SJSA1 (cell line): ENCODE data around the gene KLHL15. TPM values are rescaled to one million over a fixed set of nuclear protein-coding genes. Genes with fewer than 3 reads are reported as not detected.
A peak's percentile ranks its signal among the peaks of the same experiment; 100 is the strongest.

Experiments
- DNase-seq, 2 experiments: peaks; one replicate each; pipeline ENCODE4 v3.0.0-alpha.2; 2015 to 2020; ENCODE audit warnings: low spot score in 2 of 2, low read depth in 1 of 2
- H3K27ac ChIP-seq: fragments of 250-450 bp; sonication (Bioruptor Pico); 2 replicates; pipeline ENCODE4 v1.5.1; 2020; ENCODE audit warnings: mild to moderate bottlenecking, moderate library complexity
- H3K27me3 ChIP-seq: fragments of 250-450 bp; sonication (Bioruptor Pico); replicated peaks from 2 replicates; pipeline ENCODE4 v1.5.1; 2020; ENCODE audit warnings: mild to moderate bottlenecking, moderate library complexity
- H3K36me3 ChIP-seq: fragments of 250-450 bp; sonication (Bioruptor Pico); 2 replicates; pipeline ENCODE4 v1.5.1; 2020; ENCODE audit warnings: mild to moderate bottlenecking
- H3K4me1 ChIP-seq: fragments of 250-450 bp; sonication (Bioruptor Pico); replicated peaks from 2 replicates; pipeline ENCODE4 v1.6.1; 2021; ENCODE audit warnings: mild to moderate bottlenecking
- H3K4me3 ChIP-seq: fragments of 250-450 bp; sonication (Bioruptor Pico); 2 replicates; pipeline ENCODE4 v1.5.1; 2020; ENCODE audit warnings: mild to moderate bottlenecking
- H3K9me3 ChIP-seq: fragments of 250-450 bp; sonication (Bioruptor Pico); replicated peaks from 2 replicates; pipeline ENCODE4 v1.5.1; 2020; ENCODE audit warnings: mild to moderate bottlenecking
- total RNA-seq: library from RNA; depleted of rRNA; stranded (reverse); fragments of >200 nt; shearing (Covaris generic); gene quantifications from 2 replicates; pipeline ENCODE4 v1.2.3, GENCODE V29; 2014

KLHL15 gene
- total RNA-seq, 1 experiment from 2014 or later, result 12.8 TPM

DNA sequence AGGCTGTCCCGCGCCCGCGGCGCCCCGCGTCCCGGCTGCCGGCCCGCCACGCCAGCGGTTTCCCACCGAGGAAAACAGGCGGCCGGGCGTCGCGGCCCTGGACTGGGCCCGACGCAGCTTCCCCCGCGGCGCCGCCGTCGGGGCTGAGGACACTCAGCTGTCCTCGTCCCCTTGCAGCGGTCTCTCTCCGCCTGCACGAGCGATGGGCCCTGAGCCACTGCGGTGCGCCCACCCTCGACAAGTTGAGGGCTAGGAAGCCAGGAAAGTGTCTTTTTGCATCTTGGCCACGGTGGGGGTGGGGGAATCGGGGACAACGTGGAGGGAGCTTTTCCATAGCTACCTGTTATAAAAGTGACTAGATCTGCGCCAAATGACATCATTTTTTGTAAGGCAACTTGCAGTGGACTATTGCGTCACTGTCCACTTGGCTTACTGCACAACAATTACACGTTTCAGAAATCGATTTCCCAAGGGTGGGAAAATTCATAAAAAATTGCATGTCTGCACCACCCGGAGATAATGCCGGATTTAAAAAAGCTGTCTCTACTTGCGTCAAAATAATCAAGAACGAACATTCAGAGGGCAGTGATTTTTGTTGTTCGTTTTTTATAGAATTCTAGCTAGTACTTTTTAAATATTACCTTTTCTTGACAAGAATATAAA, 1.1 kb downstream of the KLHL15 start:
- Histone ChIP-seq H3K27me3 (no peaks in the 10 kb centered on the region), H3K36me3 (peaks cover 4% of the 10 kb centered on the region; the same call in 1 of the 2 replicates), H3K4me3 (peak overlapping the region; percentile 89), H3K27ac (peak overlapping the region; percentile 99), H3K9me3 (no peaks in the 10 kb centered on the region), H3K4me1 (peaks cover 5% of the 10 kb centered on the region)
- DNase-seq, result peak in 1 of 2 experiments; percentile 57

GRCh38 chrX:24024819-24025740, 1.9 kb downstream of the KLHL15 start:
- Histone ChIP-seq H3K9me3 (no peaks in the 10 kb centered on the region), H3K4me3 (peak overlapping the region; percentile 89), H3K4me1 (peaks cover 5% of the 10 kb centered on the region), H3K36me3 (peaks cover 4% of the 10 kb centered on the region; the same call in 1 of the 2 replicates), H3K27ac (peak overlapping the region; percentile 99), H3K27me3 (no peaks in the 10 kb centered on the region)
- peak; percentile 75 to 89 for DNase-seq

DNA sequence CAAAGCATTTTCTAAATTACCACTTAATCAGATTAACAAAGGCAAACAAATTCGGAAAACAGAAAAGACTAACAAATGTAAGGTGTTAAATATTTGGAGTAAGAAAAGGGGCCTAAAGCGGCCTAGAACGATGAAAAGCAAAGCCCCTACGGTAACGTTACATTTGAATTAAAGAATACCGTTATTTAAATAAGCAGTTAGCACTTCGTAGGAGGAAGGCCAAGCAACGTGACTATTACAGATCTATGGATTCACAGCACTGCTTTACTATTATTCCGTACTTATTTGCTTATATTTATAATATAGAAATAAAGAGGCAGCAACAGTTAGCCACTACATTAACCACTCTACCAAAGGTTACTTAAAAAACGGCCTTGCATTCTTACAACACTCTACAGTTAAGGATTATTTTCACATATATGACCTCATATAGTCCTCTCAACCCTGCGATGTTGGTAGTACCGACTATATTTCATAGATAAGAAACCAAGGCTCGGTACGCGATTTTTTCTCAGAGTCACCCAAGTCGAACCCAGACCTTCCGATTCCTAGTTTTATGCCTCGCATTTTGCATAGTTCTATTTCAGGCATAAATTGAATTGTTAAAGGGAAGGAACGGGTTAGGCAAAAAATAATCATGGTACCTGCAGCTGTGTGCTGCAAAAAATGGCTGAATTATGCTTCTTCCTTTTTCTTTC, 2.9 kb downstream of the KLHL15 start:
- peak in 1 of 2 experiments; percentile 13 for DNase-seq
- Histone ChIP-seq H3K27me3 (no peaks in the 10 kb centered on the region), H3K4me1 (peaks cover 5% of the 10 kb centered on the region), H3K9me3 (no peaks in the 10 kb centered on the region), H3K27ac (peak overlapping the region; percentile 65), H3K36me3 (peaks cover 4% of the 10 kb centered on the region; the same call in 1 of the 2 replicates), H3K4me3 (peak overlapping the region; percentile 89)

GRCh38 chrX:24023544-24023943, 3.4 kb downstream of the KLHL15 start:
- DNase-seq, result no peak
- Histone ChIP-seq H3K27me3 (no peaks in the 10 kb centered on the region), H3K27ac (peak overlapping the region; percentile 65), H3K36me3 (peaks cover 4% of the 10 kb centered on the region; the same call in 1 of the 2 replicates), H3K4me1 (peaks cover 5% of the 10 kb centered on the region), H3K4me3 (peak overlapping the region; percentile 89), H3K9me3 (no peaks in the 10 kb centered on the region)

DNA sequence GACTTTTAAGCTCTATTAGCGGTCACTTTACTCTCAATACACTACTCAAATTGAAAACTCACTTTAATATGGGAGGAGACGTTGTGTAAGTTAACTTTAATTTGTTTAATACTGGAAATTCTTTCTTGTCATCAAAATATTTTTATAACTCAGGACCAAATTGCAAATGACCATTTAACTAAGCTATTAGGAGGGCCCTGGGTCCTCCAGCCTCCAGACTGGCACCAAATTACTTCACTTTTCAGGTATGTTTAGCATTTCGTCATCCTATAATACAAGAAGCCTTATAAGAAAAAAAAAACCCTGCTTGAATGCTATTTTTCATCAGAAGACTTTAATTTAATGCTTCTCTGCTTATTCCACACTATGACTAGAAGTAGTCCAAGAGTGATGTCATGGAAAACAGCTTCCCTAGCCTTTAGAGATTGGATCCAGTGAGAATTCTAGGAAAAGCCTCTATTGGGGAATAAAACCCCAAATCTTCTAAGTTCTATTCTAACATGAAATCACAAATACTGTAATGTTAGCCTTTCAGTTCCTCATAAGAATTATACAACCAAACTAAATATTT, 6.6 kb downstream of the KLHL15 start:
- H3K27me3 ChIP-seq, result no peaks in the 10 kb centered on the region
- peaks cover 4% of the 10 kb centered on the region; the same call in 1 of the 2 replicates for H3K36me3 ChIP-seq
- H3K4me3 ChIP-seq, result no peak overlapping the region
- no peaks in the 10 kb centered on the region for H3K9me3 ChIP-seq
- H3K4me1 ChIP-seq, result no peaks in the 10 kb centered on the region
- no peak overlapping the region for H3K27ac ChIP-seq
- DNase-seq, result no peak

- Histone ChIP-seq H3K27ac (no peak overlapping the region), H3K4me1 (no peaks in the 10 kb centered on the region), H3K27me3 (no peaks in the 10 kb centered on the region), H3K9me3 (no peaks in the 10 kb centered on the region), H3K4me3 (no peak overlapping the region), H3K36me3 (no peaks in the 10 kb centered on the region)
- no peak for DNase-seq
These were observed 7.5 kb downstream of the KLHL15 start for GRCh38 chrX:24019448-24019847.

GRCh38 chrX:24018809-24019208, 8.2 kb downstream of the KLHL15 start:
- no peak overlapping the region for H3K27ac ChIP-seq
- H3K27me3 ChIP-seq, result no peaks in the 10 kb centered on the region
- no peak overlapping the region for H3K4me3 ChIP-seq
- H3K36me3 ChIP-seq, result no peaks in the 10 kb centered on the region
- no peak for DNase-seq
- no peaks in the 10 kb centered on the region for H3K9me3 ChIP-seq
- no peaks in the 10 kb centered on the region for H3K4me1 ChIP-seq

GRCh38 chrX:24017674-24018073, 9.3 kb downstream of the KLHL15 start:
- Histone ChIP-seq H3K4me1 (no peaks in the 10 kb centered on the region), H3K27me3 (no peaks in the 10 kb centered on the region), H3K4me3 (no peak overlapping the region), H3K27ac (no peak overlapping the region), H3K9me3 (no peaks in the 10 kb centered on the region), H3K36me3 (no peaks in the 10 kb centered on the region)
- no peak for DNase-seq

DNA sequence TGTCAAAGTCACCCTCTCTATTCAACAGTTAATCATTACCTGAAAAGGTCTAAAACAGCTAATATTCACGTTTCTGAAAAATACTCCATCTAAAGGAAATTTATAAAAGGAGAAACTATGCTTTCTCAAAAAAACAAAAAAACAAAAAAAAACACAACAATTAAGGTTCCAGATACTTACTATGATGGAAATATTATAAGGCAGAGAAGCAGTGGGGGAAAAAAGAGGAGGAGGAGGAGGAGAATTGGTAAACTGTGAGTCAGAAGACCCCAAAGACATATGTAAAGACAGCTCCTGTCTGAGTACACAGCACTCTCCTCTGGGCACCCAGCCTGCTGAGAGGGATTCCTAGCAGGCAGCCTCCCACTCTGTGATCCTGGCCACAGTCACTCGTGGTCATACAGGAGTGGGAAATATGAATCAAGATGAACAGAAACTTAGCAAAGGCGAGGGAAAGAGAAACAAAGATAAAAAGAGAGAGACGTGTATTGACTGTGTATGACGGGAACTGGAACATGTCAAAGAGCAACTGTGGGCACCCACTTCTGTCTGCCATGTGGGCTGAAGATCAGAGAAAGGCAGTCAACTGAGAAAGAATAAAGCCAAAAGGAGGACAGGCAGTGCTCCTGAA, 12.5 kb downstream of the KLHL15 start:
- H3K9me3 ChIP-seq, result no peaks in the 10 kb centered on the region
- no peak overlapping the region for H3K4me3 ChIP-seq
- no peaks in the 10 kb centered on the region for H3K27me3 ChIP-seq
- no peak overlapping the region for H3K27ac ChIP-seq
- H3K4me1 ChIP-seq, result no peaks in the 10 kb centered on the region
- no peaks in the 10 kb centered on the region for H3K36me3 ChIP-seq
- no peak for DNase-seq

DNA sequence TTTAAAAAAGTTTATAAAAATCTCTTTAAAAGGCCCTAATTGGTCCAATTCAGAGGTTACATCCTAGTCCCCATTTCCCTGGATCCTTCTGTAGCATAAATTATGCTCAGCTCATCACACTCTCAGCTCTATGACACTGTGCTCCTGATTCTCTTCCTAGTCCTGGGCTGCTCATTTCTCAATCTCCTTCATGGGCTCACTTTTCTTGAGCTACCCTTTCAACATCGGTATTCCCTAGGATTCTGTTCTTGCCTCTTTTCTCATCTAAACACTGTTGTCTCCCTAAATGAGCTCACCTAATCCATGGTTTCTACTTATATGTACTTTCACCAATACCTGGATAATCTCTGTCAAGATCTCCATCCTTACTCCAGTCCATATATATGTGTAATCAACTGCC, 14.7 kb downstream of the KLHL15 start:
- no peaks in the 10 kb centered on the region for H3K9me3 ChIP-seq
- H3K4me1 ChIP-seq, result no peaks in the 10 kb centered on the region
- DNase-seq, result no peak
- H3K4me3 ChIP-seq, result no peak overlapping the region
- no peak overlapping the region for H3K27ac ChIP-seq
- H3K27me3 ChIP-seq, result no peaks in the 10 kb centered on the region
- no peaks in the 10 kb centered on the region for H3K36me3 ChIP-seq

- H3K27me3 ChIP-seq, result no peaks in the 10 kb centered on the region
- no peak overlapping the region for H3K27ac ChIP-seq
- H3K36me3 ChIP-seq, result no peaks in the 10 kb centered on the region; the same call in 1 of the 2 replicates
- DNase-seq, result no peak
- no peak overlapping the region for H3K4me3 ChIP-seq
- no peaks in the 10 kb centered on the region for H3K9me3 ChIP-seq
- H3K4me1 ChIP-seq, result no peaks in the 10 kb centered on the region
These were observed 21.1 kb downstream of the KLHL15 start for GRCh38 chrX:24005867-24006266.

- no peak overlapping the region for H3K27ac ChIP-seq
- no peaks in the 10 kb centered on the region; the same call in 1 of the 2 replicates for H3K36me3 ChIP-seq
- no peak for DNase-seq
- no peaks in the 10 kb centered on the region for H3K9me3 ChIP-seq
- no peaks in the 10 kb centered on the region for H3K4me1 ChIP-seq
- no peak overlapping the region for H3K4me3 ChIP-seq
- H3K27me3 ChIP-seq, result no peaks in the 10 kb centered on the region
These were observed 22.0 kb downstream of the KLHL15 start for GRCh38 chrX:24005028-24005427.

GRCh38 chrX:24002792-24003191, 24.2 kb downstream of the KLHL15 start:
- H3K9me3 ChIP-seq, result no peaks in the 10 kb centered on the region
- H3K27me3 ChIP-seq, result no peaks in the 10 kb centered on the region
- no peaks in the 10 kb centered on the region; the same call in 1 of the 2 replicates for H3K36me3 ChIP-seq
- H3K4me1 ChIP-seq, result no peaks in the 10 kb centered on the region
- H3K4me3 ChIP-seq, result no peak overlapping the region
- no peak overlapping the region for H3K27ac ChIP-seq
- no peak for DNase-seq
